ENCODE results near the gene TMEM223.

DNA sequence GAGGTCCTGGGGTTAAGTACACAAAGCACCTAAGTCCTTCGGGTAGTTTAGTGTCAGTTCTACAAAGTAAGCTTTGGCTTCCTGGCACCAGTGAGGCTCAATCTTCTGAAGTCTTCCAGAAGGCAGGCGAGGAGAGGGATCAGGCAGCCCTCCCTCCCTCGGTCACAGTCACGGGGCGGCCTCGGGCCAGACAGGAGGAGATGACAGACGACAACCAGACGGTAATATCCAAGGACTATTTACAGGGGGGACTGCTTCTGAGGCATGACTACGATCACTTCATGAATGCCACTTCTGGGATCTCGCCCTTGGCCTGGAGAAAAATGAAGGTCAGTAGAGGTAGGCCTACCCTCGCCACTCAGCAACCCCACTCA, 383 bp upstream of the TMEM223 start:
- TF ChIP-seq, protein P1, sequence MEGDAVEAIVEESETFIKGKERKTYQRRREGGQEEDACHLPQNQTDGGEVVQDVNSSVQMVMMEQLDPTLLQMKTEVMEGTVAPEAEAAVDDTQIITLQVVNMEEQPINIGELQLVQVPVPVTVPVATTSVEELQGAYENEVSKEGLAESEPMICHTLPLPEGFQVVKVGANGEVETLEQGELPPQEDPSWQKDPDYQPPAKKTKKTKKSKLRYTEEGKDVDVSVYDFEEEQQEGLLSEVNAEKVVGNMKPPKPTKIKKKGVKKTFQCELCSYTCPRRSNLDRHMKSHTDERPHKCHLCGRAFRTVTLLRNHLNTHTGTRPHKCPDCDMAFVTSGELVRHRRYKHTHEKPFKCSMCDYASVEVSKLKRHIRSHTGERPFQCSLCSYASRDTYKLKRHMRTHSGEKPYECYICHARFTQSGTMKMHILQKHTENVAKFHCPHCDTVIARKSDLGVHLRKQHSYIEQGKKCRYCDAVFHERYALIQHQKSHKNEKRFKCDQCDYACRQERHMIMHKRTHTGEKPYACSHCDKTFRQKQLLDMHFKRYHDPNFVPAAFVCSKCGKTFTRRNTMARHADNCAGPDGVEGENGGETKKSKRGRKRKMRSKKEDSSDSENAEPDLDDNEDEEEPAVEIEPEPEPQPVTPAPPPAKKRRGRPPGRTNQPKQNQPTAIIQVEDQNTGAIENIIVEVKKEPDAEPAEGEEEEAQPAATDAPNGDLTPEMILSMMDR (IDR thresholded peaks at IDR 0.05), result no peak
- TF ChIP-seq POLR2A (IDR thresholded peaks at IDR 0.05) (no peak), POLR2AphosphoS5 (IDR thresholded peaks at IDR 0.05) (no peak)
